GM12801 (cell line): ENCODE measurements around the gene TFF2.

Source experiments
- CTCF ChIP-seq: IDR thresholded peaks from one replicate; pipeline ENCODE4 v1.5.1; 2011; ENCODE audit warnings: control low read depth; ENCODE audit not compliant: insufficient read length; ENCODE audit errors: extremely low read depth

Gene TFF2

GRCh38 chr21:42356046-42356445, 5.3 kb upstream of the TFF2 start:
- TF ChIP-seq CTCF: no peak

- no peak for TF ChIP-seq CTCF
Observed at GRCh38 chr21:42353623-42354022, 2.8 kb upstream of the TFF2 start.

- no peak for TF ChIP-seq CTCF
Observed at GRCh38 chr21:42352441-42353095, 1.8 kb upstream of the TFF2 start.

GRCh38 chr21:42351626-42352440, 1.0 kb upstream of the TFF2 start:
- TF ChIP-seq CTCF: no peak

GRCh38 chr21:42350318-42350910, 380 bp downstream of the TFF2 start:
- TF ChIP-seq CTCF: no peak

GRCh38 chr21:42349420-42350317, 1.1 kb downstream of the TFF2 start:
- no peak for TF ChIP-seq CTCF

GRCh38 chr21:42348762-42349161, 2.0 kb downstream of the TFF2 start:
- no peak for TF ChIP-seq CTCF
